GM18867 (cell line): ENCODE results near the gene PCDHGB4.
A peak's percentile ranks its signal among the peaks of the same experiment; 100 is the strongest.
"Not testable (repeated sequence)": the region's sequence is repeated elsewhere in the genome, so short reads cannot be mapped to it uniquely, and the experiment has no call there.

ENCODE experiments used
- ATAC-seq: cut with Tn5 transposase; IDR thresholded peaks from one replicate; pipeline ENCODE4 v1.9.1; 2021; ENCODE audit warnings: mild to moderate bottlenecking, moderate library complexity; ENCODE audit not compliant: unreplicated experiment

PCDHGB4 gene

GRCh38 chr5:141397756-141398551, 10.5 kb downstream of the PCDHGB4 start, which contains the start of gene PCDHGB5:
Gene PCDHGB5, plus strand, starts transcription at chr5:141397947. Its CDS starts 181 bp downstream, at chr5:141398128.
- not testable (repeated sequence) for ATAC-seq

- ATAC-seq: no peak
These were observed 11.1 kb downstream of the PCDHGB4 start for GRCh38 chr5:141398608-141399007.

- ATAC-seq: no peak
These were observed 12.2 kb downstream of the PCDHGB4 start for GRCh38 chr5:141399555-141400258.

GRCh38 chr5:141402553-141403243, 15.2 kb downstream of the PCDHGB4 start, which contains the start of gene PCDHGA9:
Gene PCDHGA9, plus strand, starts transcription at chr5:141402778. Its CDS starts 175 bp downstream, at chr5:141402953.
- no peak for ATAC-seq

GRCh38 chr5:141403387-141403786, 15.9 kb downstream of the PCDHGB4 start:
- ATAC-seq: no peak

GRCh38 chr5:141407790-141408505, 20.4 kb downstream of the PCDHGB4 start, which contains the start of gene PCDHGB6:
Gene PCDHGB6, plus strand, starts transcription at chr5:141408021. Its CDS starts 182 bp downstream, at chr5:141408203.
- not testable (repeated sequence) for ATAC-seq

GRCh38 chr5:141409598-141410306, 22.3 kb downstream of the PCDHGB4 start:
- no peak for ATAC-seq

GRCh38 chr5:141411575-141411974, 24.1 kb downstream of the PCDHGB4 start:
- ATAC-seq: no peak

GRCh38 chr5:141412854-141413539, 25.5 kb downstream of the PCDHGB4 start, which contains the start of gene PCDHGA10:
Gene PCDHGA10, plus strand, starts transcription at chr5:141412987. Its CDS starts 189 bp downstream, at chr5:141413176.
- peak; percentile 84 for ATAC-seq

GRCh38 chr5:141413540-141414069, 26.1 kb downstream of the PCDHGB4 start:
- ATAC-seq: no peak

- ATAC-seq: not testable (repeated sequence)
These were observed 27.2 kb downstream of the PCDHGB4 start for GRCh38 chr5:141414548-141415274.

GRCh38 chr5:141415275-141415618, 27.7 kb downstream of the PCDHGB4 start:
- not testable (repeated sequence) for ATAC-seq

GRCh38 chr5:141417494-141418172, 30.1 kb downstream of the PCDHGB4 start, which contains the start of gene PCDHGB7:
Gene PCDHGB7, plus strand, starts transcription at chr5:141417677. Its CDS starts 183 bp downstream, at chr5:141417860.
- ATAC-seq: peak; percentile 57

GRCh38 chr5:141419074-141419880, 31.8 kb downstream of the PCDHGB4 start:
- no peak for ATAC-seq

- ATAC-seq: no peak
These were observed 33.5 kb downstream of the PCDHGB4 start, which contains the start of gene PCDHGA11 for GRCh38 chr5:141420855-141421488. Gene PCDHGA11, plus strand, starts transcription at chr5:141421051. Its CDS starts 177 bp downstream, at chr5:141421228.

- no peak for ATAC-seq
These were observed 34.0 kb downstream of the PCDHGB4 start for GRCh38 chr5:141421489-141421855.
